Vagina (tissue), 2 donors: Measurements from ENCODE around the gene FAM98B.

ENCODE experiments used
- CTCF ChIP-seq, 3 experiments: fragments of 450-650 bp in 2 of 3; fragments of 200-600 bp in 1 of 3; sonication (generic) in 1 of 3; IDR thresholded peaks; one replicate each; pipeline ENCODE4 v1.5.1; 2017 to 2019; ENCODE audit warnings: antibody characterized with exemption in 3 of 3, mild to moderate bottlenecking in 2 of 3, moderate library complexity in 2 of 3
- POLR2A ChIP-seq, 2 donors: fragments of 450-650 bp; IDR thresholded peaks; one replicate each; pipeline ENCODE4 v1.6.1; 2017; ENCODE audit warnings: antibody characterized with exemption in 2 of 2, mild to moderate bottlenecking in 2 of 2, moderate library complexity in 2 of 2
- POLR2AphosphoS5 ChIP-seq, 2 donors: sonication (generic); formaldehyde crosslinking; IDR thresholded peaks; one replicate each; pipeline ENCODE4 v1.9.0; 2017; ENCODE audit warnings: antibody characterized with exemption in 2 of 2, mild to moderate bottlenecking in 2 of 2, low read depth in 1 of 2; ENCODE audit not compliant: insufficient read depth in 1 of 2

GRCh38 chr15:38436993-38437392, 16.9 kb upstream of the FAM98B start:
- no peak for TF ChIP-seq POLR2A (IDR thresholded peaks at IDR 0.05)
- no peak for TF ChIP-seq CTCF (IDR thresholded peaks at IDR 0.05)
- TF ChIP-seq POLR2AphosphoS5 (IDR thresholded peaks at IDR 0.05; ENCODE audit: insufficient read depth in 1 of 2, low read depth in 1 of 2): no peak
